Activated naive CD8-positive, alpha-beta T cell treated with anti-CD3 and anti-CD28 coated beads, Interleukin-2, amount 50 U/mL, for 24 hours (primary cell): ENCODE results near the gene ATP1B3.
"Not testable (repeated sequence)": the region's sequence is repeated elsewhere in the genome, so short reads cannot be mapped to it uniquely, and the experiment has no call there.

Experiments used
- ATAC-seq: fragments of 150-1000 bp; cut with Tn5 transposase; one replicate; pipeline ENCODE4 v1.10.0; 2021
- DNase-seq: peaks from one replicate; pipeline ENCODE4 v3.0.0; 2021
- H3K27ac Mint-ChIP-seq: one replicate; pipeline ENCODE4 v1.8.0; 2021; ENCODE audit warnings: mild to moderate bottlenecking, mixed read lengths
- H3K27me3 Mint-ChIP-seq: one replicate; pipeline ENCODE4 v1.8.0; 2021; ENCODE audit warnings: mixed read lengths
- H3K36me3 Mint-ChIP-seq: one replicate; pipeline ENCODE4 v1.8.0; 2021; ENCODE audit warnings: low read depth, mixed read lengths
- H3K4me1 Mint-ChIP-seq: one replicate; pipeline ENCODE4 v1.8.0; 2021; ENCODE audit warnings: mixed read lengths
- H3K4me3 Mint-ChIP-seq: one replicate; pipeline ENCODE4 v1.8.0; 2021; ENCODE audit warnings: mild to moderate bottlenecking, moderate library complexity, mixed read lengths
- H3K9me3 Mint-ChIP-seq: one replicate; pipeline ENCODE4 v1.8.0; 2021; ENCODE audit warnings: mixed read lengths

The ATP1B3 gene

DNA sequence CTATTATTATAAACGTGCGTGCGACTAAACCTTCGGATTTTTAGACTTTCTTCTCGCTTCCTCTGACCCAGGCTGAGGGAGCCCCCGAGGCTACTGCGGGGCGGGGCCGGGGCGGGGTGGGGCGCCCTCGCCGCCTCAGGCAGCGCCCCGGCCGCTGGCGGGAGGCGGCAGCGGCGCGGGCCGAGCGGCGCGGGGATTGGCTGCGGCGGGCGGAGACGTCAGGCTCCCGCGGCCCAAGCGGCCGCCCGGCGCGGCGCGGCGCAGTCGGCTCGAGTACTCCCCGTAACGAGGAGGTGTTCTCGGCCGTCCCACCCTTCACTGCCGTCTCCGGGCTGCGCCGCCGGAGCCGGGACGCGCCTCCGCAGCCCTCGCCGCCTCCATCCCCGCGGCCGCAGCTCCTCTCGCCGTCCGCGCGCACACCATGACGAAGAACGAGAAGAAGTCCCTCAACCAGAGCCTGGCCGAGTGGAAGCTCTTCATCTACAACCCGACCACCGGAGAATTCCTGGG lies at the start of gene ATP1B3:
Gene ATP1B3, plus strand, starts transcription at position 263 of the 510 bp plus-strand sequence. Its CDS starts 159 bp downstream, at position 422.
- peak; percentile 84 for DNase-seq
- Mint-ChIP-seq H3K4me1 (peaks cover 33% of the 10 kb centered on the region), H3K9me3 (no peaks in the 10 kb centered on the region), H3K27ac (peak within 1 kb of the TSS; percentile 96), H3K36me3 (peaks cover 38% of the 10 kb centered on the region), H3K27me3 (no peaks in the 10 kb centered on the region), H3K4me3 (peak within 1 kb of the TSS; percentile 89)
- ATAC-seq, result peak; percentile 79

GRCh38 chr3:141828487-141828886 lies 48.0 kb upstream of the ATP1B3 start:
- H3K27me3 Mint-ChIP-seq, result no peaks in the 10 kb centered on the region
- no peaks in the 10 kb centered on the region for H3K9me3 Mint-ChIP-seq
- H3K4me1 Mint-ChIP-seq, result no peaks in the 10 kb centered on the region
- H3K27ac Mint-ChIP-seq, result no peak overlapping the region
- no peak overlapping the region for H3K4me3 Mint-ChIP-seq
- no peaks in the 10 kb centered on the region for H3K36me3 Mint-ChIP-seq
- DNase-seq (no peak), ATAC-seq (no peak)

- Mint-ChIP-seq H3K36me3 (no peaks in the 10 kb centered on the region), H3K4me1 (no peaks in the 10 kb centered on the region), H3K9me3 (no peaks in the 10 kb centered on the region), H3K4me3 (no peak overlapping the region), H3K27me3 (no peaks in the 10 kb centered on the region), H3K27ac (no peak overlapping the region)
- DNase-seq (no peak), ATAC-seq (no peak)
Observed at GRCh38 chr3:141828890-141829289, 47.6 kb upstream of the ATP1B3 start.

GRCh38 chr3:141830508-141830907 lies 45.9 kb upstream of the ATP1B3 start:
- no peak overlapping the region for H3K4me3 Mint-ChIP-seq

DNA sequence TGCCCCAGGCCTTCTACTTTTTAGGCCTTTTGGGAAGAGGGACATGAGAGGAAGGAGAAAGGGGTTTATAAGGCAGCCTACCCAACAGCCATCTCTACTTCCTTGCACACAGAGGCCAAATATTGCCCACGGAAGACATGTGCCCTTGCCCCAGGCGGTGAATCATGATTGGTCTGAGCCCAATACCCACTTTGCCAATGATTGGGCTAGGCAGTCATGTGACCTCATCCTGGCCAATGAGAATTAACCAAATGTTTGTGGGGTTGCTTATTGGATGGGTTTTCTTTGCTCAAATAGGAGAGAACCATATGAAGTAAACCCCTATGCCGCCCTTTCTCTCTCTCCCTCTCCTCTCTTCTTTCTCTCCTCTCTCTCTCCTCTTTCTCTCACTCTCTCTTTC lies 42.2 kb upstream of the ATP1B3 start:
- no peaks in the 10 kb centered on the region for H3K9me3 Mint-ChIP-seq
- no peaks in the 10 kb centered on the region for H3K27me3 Mint-ChIP-seq
- no peak overlapping the region for H3K27ac Mint-ChIP-seq
- no peak overlapping the region for H3K4me3 Mint-ChIP-seq
- H3K36me3 Mint-ChIP-seq, result no peaks in the 10 kb centered on the region
- DNase-seq (no peak), ATAC-seq (no peak)
- no peaks in the 10 kb centered on the region for H3K4me1 Mint-ChIP-seq

More at GRCh38 chr3:141830508-141830907, 45.9 kb upstream of the ATP1B3 start:
- no peak for DNase-seq
- H3K36me3 Mint-ChIP-seq, result no peaks in the 10 kb centered on the region
- no peaks in the 10 kb centered on the region for H3K4me1 Mint-ChIP-seq
- no peak overlapping the region for H3K27ac Mint-ChIP-seq
- H3K9me3 Mint-ChIP-seq, result no peaks in the 10 kb centered on the region
- ATAC-seq, result no peak
- no peaks in the 10 kb centered on the region for H3K27me3 Mint-ChIP-seq

DNA sequence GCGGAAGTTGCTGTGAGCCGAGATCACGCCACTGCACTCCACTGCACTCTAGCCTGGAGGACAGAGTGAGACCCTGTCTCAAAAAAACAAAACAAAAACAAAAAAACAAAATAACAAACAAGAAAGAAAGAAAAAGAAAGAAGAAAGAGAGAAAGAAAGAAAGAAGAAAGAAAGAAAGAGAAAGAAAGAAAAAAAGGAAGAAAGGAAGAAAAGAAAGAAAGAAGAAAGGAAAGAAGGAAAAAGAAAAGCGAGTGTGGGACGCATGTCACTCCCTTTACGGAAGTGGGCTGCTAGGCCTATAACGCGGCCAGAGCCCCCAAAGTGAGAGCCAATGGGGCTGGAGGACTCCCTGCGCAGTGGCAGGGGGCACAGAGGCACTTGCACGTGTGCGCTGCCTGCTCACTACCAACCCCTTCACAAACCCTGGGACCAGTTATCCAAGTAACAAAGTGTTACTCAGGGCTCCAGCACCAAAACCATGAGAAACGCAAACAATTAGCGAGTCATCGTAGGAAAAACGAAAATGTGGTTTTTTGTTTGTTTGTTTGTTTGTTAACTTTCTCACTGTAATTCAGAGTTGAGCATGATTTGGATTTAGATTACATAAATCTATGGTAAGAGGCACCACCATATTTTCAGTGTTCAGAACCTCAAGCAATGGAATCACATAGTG lies 40.8 kb upstream of the ATP1B3 start:
- Mint-ChIP-seq H3K27ac (no peak overlapping the region), H3K9me3 (no peaks in the 10 kb centered on the region), H3K27me3 (no peaks in the 10 kb centered on the region), H3K4me1 (peaks cover 4% of the 10 kb centered on the region), H3K36me3 (no peaks in the 10 kb centered on the region), H3K4me3 (no peak overlapping the region)
- DNase-seq, result no peak
- no peak for ATAC-seq

DNA sequence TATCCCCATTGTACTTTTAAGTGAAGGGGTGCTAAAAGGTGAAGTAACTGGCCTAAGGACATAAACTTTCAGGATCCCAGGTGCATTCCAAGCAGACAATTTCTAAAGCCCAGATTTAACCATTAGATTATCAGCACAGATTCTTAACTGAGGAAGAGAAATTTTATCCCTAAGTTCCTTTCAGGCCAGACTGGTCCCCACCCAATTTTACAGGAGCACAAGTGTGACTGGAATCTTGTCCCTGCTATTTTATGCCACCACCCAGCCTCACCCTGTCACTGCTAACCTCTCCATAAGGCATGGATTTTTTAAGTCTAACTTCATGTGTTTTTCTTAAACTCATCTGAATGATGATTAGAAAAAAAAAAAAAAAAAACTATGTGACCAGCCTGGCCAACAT lies 37.1 kb upstream of the ATP1B3 start:
- Mint-ChIP-seq H3K27me3 (no peaks in the 10 kb centered on the region), H3K4me3 (no peak overlapping the region), H3K27ac (no peak overlapping the region), H3K36me3 (no peaks in the 10 kb centered on the region), H3K4me1 (peaks cover 15% of the 10 kb centered on the region), H3K9me3 (no peaks in the 10 kb centered on the region)
- DNase-seq (no peak), ATAC-seq (no peak)

DNA sequence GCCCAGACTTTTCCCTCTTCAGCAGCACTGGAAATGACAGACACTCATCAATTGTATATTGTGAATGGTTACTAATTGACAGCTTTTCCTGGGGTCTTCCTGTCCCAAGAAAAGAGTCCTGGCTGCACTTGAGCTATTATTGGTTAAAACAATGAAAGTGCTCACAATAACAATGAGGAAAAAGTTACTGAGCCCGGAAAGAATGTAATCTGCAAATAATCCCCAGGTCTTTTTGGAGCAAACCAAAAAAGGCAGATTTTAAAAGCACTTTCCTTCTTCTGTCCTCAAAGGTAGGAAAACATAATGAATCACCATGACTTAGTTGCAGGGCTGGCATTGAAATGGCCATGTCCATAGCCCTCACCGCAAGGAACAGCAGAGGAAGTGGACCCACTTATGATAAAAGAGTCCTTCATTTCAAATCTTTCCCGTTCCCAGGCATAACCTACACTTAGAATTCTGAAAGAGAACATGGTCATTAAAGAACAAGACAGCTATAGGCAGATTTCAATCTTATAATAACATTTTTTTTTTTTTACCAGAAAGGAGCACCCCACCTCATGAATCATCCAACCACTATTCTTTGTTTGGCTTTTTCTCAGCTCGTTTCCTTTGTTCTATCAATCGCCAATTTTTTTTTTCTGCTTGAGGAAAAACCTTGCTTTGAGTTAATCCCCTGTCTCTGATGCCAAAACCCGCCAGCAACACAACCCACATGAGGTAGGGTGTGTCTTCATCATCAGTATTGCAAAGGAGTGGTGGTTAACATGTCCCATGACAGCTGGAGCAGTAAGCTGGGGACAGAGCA lies 35.5 kb upstream of the ATP1B3 start:
- H3K27ac Mint-ChIP-seq, result peak overlapping the region; percentile 70
- ATAC-seq, result peak; percentile 77
- no peaks in the 10 kb centered on the region for H3K36me3 Mint-ChIP-seq
- H3K4me1 Mint-ChIP-seq, result peaks cover 15% of the 10 kb centered on the region
- peak; percentile 19 for DNase-seq
- no peaks in the 10 kb centered on the region for H3K9me3 Mint-ChIP-seq
- no peak overlapping the region for H3K4me3 Mint-ChIP-seq
- no peaks in the 10 kb centered on the region for H3K27me3 Mint-ChIP-seq

DNA sequence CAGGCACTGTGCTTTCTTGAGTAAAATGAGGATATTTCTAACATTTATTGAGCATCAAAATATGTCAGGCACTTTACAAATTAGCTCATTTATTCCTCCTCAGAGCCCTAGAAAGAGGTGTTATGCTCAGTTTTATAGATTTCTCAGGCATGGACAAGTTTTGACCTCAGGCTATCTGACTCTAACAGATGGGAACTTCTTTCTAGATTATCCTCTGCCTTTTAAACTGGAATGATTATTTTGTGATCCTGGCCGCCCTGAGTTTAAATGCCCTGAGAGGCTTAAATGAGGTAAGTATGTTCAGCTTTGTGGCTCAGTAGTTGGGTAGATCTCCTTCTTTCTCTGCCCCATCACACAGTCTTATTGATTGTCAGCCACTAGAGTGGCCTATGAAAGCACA lies 32.3 kb upstream of the ATP1B3 start:
- Mint-ChIP-seq H3K36me3 (no peaks in the 10 kb centered on the region), H3K4me3 (no peak overlapping the region), H3K4me1 (peaks cover 15% of the 10 kb centered on the region), H3K27ac (no peak overlapping the region), H3K27me3 (peaks cover 2% of the 10 kb centered on the region), H3K9me3 (no peaks in the 10 kb centered on the region)
- no peak for DNase-seq
- ATAC-seq, result no peak

- no peaks in the 10 kb centered on the region for H3K9me3 Mint-ChIP-seq
- H3K27ac Mint-ChIP-seq, result no peak overlapping the region
- peaks cover 2% of the 10 kb centered on the region for H3K27me3 Mint-ChIP-seq
- H3K36me3 Mint-ChIP-seq, result no peaks in the 10 kb centered on the region
- ATAC-seq (no peak), DNase-seq (no peak)
- no peak overlapping the region for H3K4me3 Mint-ChIP-seq
- peaks cover 15% of the 10 kb centered on the region for H3K4me1 Mint-ChIP-seq
Observed at GRCh38 chr3:141844812-141845211, 31.6 kb upstream of the ATP1B3 start.

DNA sequence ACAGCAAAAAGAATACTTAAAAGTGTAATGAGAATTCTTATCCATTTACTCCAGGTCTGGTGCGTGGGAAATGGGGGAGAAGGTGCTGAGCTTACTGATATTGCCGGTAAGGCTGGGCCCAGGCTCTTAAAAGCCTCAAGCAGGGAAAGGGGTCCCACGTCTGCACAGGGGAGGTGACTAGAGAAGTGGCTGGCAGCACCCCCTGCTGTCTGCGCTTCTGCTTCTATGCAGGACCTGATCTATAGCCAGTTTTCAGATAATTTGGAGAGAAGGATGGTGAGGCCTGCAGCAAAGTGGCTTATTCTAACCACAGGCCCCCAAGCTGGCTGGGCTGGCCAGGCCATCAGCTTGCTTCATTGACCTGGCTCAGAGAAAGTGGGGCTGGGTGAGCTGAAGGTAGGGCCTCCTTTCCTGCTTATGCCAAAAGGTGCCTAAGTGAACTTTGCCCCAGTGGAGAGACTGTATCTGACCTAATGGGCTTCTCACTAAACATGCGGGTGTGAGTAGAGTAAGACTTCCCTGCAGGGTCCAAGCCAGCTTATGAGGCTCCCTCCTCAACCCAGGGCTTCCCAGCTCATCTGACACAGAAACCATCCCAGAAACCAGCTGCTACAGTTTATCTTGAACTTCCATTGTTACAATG lies 30.9 kb upstream of the ATP1B3 start:
- ATAC-seq, result peak; percentile 55
- no peak overlapping the region for H3K4me3 Mint-ChIP-seq
- H3K27ac Mint-ChIP-seq, result no peak overlapping the region
- H3K36me3 Mint-ChIP-seq, result no peaks in the 10 kb centered on the region
- peak; percentile 25 for DNase-seq
- H3K4me1 Mint-ChIP-seq, result peaks cover 13% of the 10 kb centered on the region
- peaks cover 2% of the 10 kb centered on the region for H3K27me3 Mint-ChIP-seq
- no peaks in the 10 kb centered on the region for H3K9me3 Mint-ChIP-seq

- Mint-ChIP-seq H3K9me3 (no peaks in the 10 kb centered on the region), H3K36me3 (no peaks in the 10 kb centered on the region), H3K27me3 (peaks cover 2% of the 10 kb centered on the region), H3K4me3 (no peak overlapping the region), H3K4me1 (peaks cover 8% of the 10 kb centered on the region), H3K27ac (no peak overlapping the region)
- no peak for DNase-seq
- no peak for ATAC-seq
Observed at GRCh38 chr3:141846050-141846433, 30.4 kb upstream of the ATP1B3 start.

GRCh38 chr3:141848159-141848748 lies 28.2 kb upstream of the ATP1B3 start:
- H3K27me3 Mint-ChIP-seq, H3K27ac Mint-ChIP-seq, H3K9me3 Mint-ChIP-seq, H3K36me3 Mint-ChIP-seq, H3K4me3 Mint-ChIP-seq, DNase-seq, H3K4me1 Mint-ChIP-seq, ATAC-seq: not testable (repeated sequence)

DNA sequence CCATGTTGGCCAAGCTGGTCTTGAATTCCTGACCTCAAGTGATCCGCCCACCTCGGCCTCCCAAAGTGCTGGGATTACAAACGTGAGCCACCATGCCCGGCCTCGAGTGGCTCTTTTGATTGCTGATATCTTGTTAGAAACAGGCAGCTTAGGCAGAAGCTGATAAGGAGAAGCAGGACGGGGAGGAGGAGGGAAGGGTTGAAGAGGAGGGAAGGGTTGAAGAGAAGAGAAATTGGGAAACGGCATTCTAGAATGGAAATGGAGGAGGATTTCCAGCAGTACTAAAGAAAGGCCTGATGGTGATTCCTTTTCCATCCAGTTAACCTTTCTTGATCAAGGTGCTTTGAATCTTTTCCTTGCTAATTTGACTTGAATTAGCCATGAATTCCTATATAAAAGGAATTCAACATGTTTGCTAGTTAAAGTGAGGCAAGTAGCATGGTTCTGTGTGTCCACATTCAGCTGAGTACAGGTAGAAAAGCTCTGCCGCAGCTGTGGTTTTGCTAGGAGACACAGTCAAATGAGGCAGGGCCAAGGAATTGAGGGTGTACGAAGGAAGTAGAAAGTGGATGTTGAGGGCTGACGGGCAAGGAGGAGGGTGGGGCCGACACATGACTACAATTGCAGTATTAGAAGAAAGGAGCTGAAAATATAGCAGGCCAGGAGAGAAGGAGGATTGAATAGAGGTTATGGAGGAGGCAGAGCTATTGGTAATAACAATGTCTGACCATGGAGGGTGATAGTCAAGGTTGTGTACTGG lies 27.2 kb upstream of the ATP1B3 start:
- H3K4me3 Mint-ChIP-seq, result no peak overlapping the region
- no peak for ATAC-seq

More for the DNA sequence above, 27.2 kb upstream of the ATP1B3 start:
- DNase-seq, result no peak
- Mint-ChIP-seq H3K4me1 (no peaks in the 10 kb centered on the region), H3K36me3 (no peaks in the 10 kb centered on the region), H3K27me3 (peaks cover 4% of the 10 kb centered on the region), H3K27ac (no peak overlapping the region), H3K9me3 (no peaks in the 10 kb centered on the region)
